DOHH2 (cell line): ENCODE measurements around the gene BCL2.

Source experiments
- CTCF ChIP-seq: fragments of 200-600 bp; sonication (generic); IDR thresholded peaks from one replicate; pipeline ENCODE4 v1.5.1; 2014; ENCODE audit warnings: antibody characterized with exemption, mild to moderate bottlenecking, low read depth, low read length; ENCODE audit not compliant: poor library complexity, severe bottlenecking
- EZH2phosphoT487 ChIP-seq: fragments of 200-600 bp; sonication (generic); IDR thresholded peaks from 2 replicates; pipeline ENCODE4 v1.6.1; 2017; ENCODE audit warnings: borderline replicate concordance, mild to moderate bottlenecking, antibody characterized with exemption, low read length, moderate library complexity, mixed read lengths

GRCh38 chr18:63282793-63283192 is 36.8 kb downstream of the BCL2 start:
- TF ChIP-seq EZH2phosphoT487 (no peak), CTCF (no peak)
